ENCODE measurements around the gene FANCC.

GRCh38 chr9:95058121-95058785, 259.3 kb downstream of the FANCC start:
- TF ChIP-seq CTCF (conservative IDR thresholded peaks at IDR 0.05; ENCODE audit: low read depth, low read length) = no peak
- TF ChIP-seq EZH2 (IDR thresholded peaks at IDR 0.05; ENCODE audit: borderline replicate concordance, low read depth, low read length, poor library complexity, severe bottlenecking) = no peak
